ENCODE data around the gene ATP6V1G1.

Gene ATP6V1G1

DNA sequence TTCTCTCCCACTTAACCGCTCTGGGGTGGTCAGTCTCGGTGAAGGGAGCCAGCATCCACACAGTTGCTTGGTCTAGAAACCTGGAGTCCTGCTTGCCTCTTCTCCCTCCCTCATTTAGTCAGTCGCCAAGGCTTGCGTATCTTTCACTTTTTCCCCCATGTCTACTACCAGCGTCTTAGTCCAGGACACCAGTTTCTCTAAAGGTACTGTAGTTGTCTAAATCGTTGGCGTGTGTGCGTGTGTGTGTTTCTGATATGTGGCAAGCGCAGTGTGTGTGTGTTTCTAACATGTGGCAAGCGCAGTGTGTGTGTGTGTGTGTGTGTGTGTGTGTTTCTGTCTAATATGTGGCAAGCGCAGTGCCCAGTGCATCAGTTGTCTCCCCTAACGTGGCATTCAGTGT lies 641 bp downstream of the ATP6V1G1 start:
- TF ChIP-seq, protein P1, sequence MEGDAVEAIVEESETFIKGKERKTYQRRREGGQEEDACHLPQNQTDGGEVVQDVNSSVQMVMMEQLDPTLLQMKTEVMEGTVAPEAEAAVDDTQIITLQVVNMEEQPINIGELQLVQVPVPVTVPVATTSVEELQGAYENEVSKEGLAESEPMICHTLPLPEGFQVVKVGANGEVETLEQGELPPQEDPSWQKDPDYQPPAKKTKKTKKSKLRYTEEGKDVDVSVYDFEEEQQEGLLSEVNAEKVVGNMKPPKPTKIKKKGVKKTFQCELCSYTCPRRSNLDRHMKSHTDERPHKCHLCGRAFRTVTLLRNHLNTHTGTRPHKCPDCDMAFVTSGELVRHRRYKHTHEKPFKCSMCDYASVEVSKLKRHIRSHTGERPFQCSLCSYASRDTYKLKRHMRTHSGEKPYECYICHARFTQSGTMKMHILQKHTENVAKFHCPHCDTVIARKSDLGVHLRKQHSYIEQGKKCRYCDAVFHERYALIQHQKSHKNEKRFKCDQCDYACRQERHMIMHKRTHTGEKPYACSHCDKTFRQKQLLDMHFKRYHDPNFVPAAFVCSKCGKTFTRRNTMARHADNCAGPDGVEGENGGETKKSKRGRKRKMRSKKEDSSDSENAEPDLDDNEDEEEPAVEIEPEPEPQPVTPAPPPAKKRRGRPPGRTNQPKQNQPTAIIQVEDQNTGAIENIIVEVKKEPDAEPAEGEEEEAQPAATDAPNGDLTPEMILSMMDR (IDR thresholded peaks at IDR 0.05; ENCODE audit: insufficient read depth, low read length, missing control alignments): no peak
- no peak for DNase-seq (ENCODE audit: low read depth, low spot score)
- CTCF ChIA-PET: interaction anchor here (1.1 to 1.6 kb wide), 5 partner anchors 37 to 105 kb away, joined by 3 to 10 read pairs (median 4); no protein-coding TSS in a partner anchor
- peak overlapping the region; percentile 99 for H3K4me3 ChIP-seq (ENCODE audit: low read depth, low read length)
- POLR2A ChIA-PET: interaction anchor here (0.6 to 1.6 kb wide), 9 partner anchors 11 to 180 kb away, joined by 3 to 16 read pairs (median 4); partner anchors contain the start of gene TMEM268

DNA sequence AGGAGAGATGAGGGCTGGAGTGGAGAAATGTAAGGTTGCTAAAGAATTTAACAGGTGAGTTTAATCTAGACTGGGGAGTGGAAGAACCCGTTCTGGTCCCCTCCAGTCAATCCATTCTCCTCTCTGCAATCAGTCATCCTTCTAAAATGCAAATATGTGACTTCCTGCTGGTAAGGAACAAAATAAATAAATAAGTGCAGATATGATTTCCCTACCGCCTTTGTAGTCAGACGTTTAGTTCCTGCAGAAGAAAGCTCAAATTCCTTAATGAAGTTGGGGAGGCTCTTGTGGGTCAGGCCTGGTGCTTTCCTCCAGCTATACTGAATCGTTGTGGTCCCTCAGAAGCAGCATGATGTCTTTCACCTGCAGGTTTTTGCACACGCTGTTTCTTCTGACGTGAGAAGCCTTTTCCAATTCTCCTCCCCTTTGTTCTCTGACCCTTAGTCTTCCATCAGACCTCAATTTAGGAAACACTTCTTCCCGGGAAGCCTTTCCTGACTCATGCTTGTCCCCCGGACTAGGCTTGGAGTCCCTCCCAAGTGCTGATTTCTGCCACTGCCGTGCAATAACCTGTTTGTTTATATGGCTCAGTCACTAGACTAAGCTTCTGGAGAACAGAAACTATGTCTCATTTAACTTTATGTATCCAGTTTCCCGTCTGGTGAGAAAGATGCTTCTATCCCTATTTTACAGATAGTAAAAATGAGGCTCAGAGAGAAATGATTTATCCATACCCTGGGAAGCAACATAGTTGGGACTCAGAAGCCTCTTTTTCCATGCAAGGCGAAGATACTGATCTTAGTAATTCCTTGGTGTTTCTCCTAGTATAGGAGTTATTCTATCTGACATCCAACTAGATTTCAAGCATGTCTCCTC lies 1.3 kb downstream of the ATP6V1G1 start:
- ChIA-PET POLR2A (interaction anchor here (0.7 to 1.6 kb wide), 3 partner anchors 10 to 180 kb away, joined by 3 to 5 read pairs (median 4); partner anchors contain the start of gene TMEM268), CTCF (interaction anchor here (0.9 to 1.6 kb wide), 5 partner anchors 37 to 183 kb away, joined by 3 to 10 read pairs (median 3); no protein-coding TSS in a partner anchor)
- DNase-seq (ENCODE audit: low read depth, low spot score): no peak
- TF ChIP-seq, protein P1 (IDR thresholded peaks at IDR 0.05; ENCODE audit: insufficient read depth, low read length, missing control alignments): no peak
- peak overlapping the region; percentile 99 for H3K4me3 ChIP-seq (ENCODE audit: low read depth, low read length)

- TF ChIP-seq, protein P1 (IDR thresholded peaks at IDR 0.05; ENCODE audit: insufficient read depth, low read length, missing control alignments): no peak
- no peak for DNase-seq (ENCODE audit: low read depth, low spot score)
- ChIA-PET CTCF (interaction anchor here (3.0 to 3.5 kb wide), 2 partner anchors 63 to 102 kb away, joined by 12 to 18 read pairs; no protein-coding TSS in a partner anchor), POLR2A (no interaction called here)
- H3K4me3 ChIP-seq (ENCODE audit: low read depth, low read length): no peak overlapping the region
Measured at GRCh38 chr9:114590328-114590727, 2.8 kb downstream of the ATP6V1G1 start.

GRCh38 chr9:114591291-114591787 lies 3.8 kb downstream of the ATP6V1G1 start:
- DNase-seq (ENCODE audit: low read depth, low spot score): no peak
- H3K4me3 ChIP-seq (ENCODE audit: low read depth, low read length): no peak overlapping the region

GRCh38 chr9:114591849-114592248 lies 4.3 kb downstream of the ATP6V1G1 start:
- TF ChIP-seq, protein P1 (IDR thresholded peaks at IDR 0.05; ENCODE audit: insufficient read depth, low read length, missing control alignments): no peak
- ChIA-PET CTCF (interaction anchor here (0.8 to 3.5 kb wide), 9 partner anchors 15 to 186 kb away, joined by 3 to 18 read pairs (median 4); partner anchors contain the start of gene TMEM268), POLR2A (interaction anchor here (0.6 kb wide), 1 partner anchor 40 kb away, joined by 4 read pairs; no protein-coding TSS in a partner anchor)
- no peak overlapping the region for H3K4me3 ChIP-seq (ENCODE audit: low read depth, low read length)
- no peak for DNase-seq (ENCODE audit: low read depth, low spot score)

More at GRCh38 chr9:114591291-114591787, 3.8 kb downstream of the ATP6V1G1 start:
- CTCF ChIA-PET: interaction anchor here (0.8 to 3.5 kb wide), 5 partner anchors 62 to 186 kb away, joined by 3 to 18 read pairs (median 4); no protein-coding TSS in a partner anchor
- POLR2A ChIA-PET: interaction anchor here (0.6 kb wide), 1 partner anchor 40 kb away, joined by 4 read pairs; no protein-coding TSS in a partner anchor
- TF ChIP-seq, protein P1 (IDR thresholded peaks at IDR 0.05; ENCODE audit: insufficient read depth, low read length, missing control alignments): no peak

All from AG04449 (cell line).